A673 (cell line): Measurements from ENCODE around the gene LRIG3. TPM values are rescaled to one million over a fixed set of nuclear protein-coding genes. Genes with fewer than 3 reads are reported as not detected.

Source experiments
- BruUV-seq: library from RNA; stranded (reverse); fragments of 400-500 nt; replicated peaks from 2 replicates; lab custom pipeline; 2021; lab: Mats Ljungman, UMichigan
- CTCF ChIA-PET: fragments of 300-600 bp; sonication (Branson Sonifier 250); formaldehyde crosslinking; loops from one replicate; lab custom pipeline; 2022; ENCODE audit warnings: antibody characterized with exemption; lab: Charles Lee
- POLR2A ChIA-PET: fragments of 300-600 bp; sonication (Branson Sonifier 250); formaldehyde crosslinking; loops from one replicate; lab custom pipeline; 2022; ENCODE audit warnings: antibody characterized with exemption; ENCODE audit not compliant: low non-redundant PET; lab: Charles Lee
- DNase-seq: peaks from one replicate; pipeline ENCODE4 v3.0.0-alpha.2; 2015; ENCODE audit warnings: low spot score
- H3K27ac ChIP-seq: fragments of 200-600 bp; sonication (generic); 2 replicates; pipeline ENCODE4 v1.5.1; 2016; ENCODE audit warnings: mixed run types, low read depth, mild to moderate bottlenecking, mixed read lengths, antibody characterized with exemption, low read length; ENCODE audit not compliant: poor library complexity, severe bottlenecking
- H3K27me3 ChIP-seq: fragments of 200-600 bp; sonication (generic); replicated peaks from 2 replicates; pipeline ENCODE4 v1.6.1; 2017; ENCODE audit warnings: mixed run types, low read depth, mild to moderate bottlenecking, mixed read lengths, antibody characterized with exemption, low read length; ENCODE audit not compliant: insufficient read depth, poor library complexity
- H3K36me3 ChIP-seq: fragments of 200-600 bp; sonication (generic); 2 replicates; pipeline ENCODE4 v1.6.1; 2016; ENCODE audit warnings: mixed run types, mild to moderate bottlenecking, mixed read lengths, antibody characterized with exemption, low read length; ENCODE audit not compliant: insufficient read depth, poor library complexity, severe bottlenecking
- H3K4me1 ChIP-seq: fragments of 200-600 bp; sonication (generic); 2 replicates; pipeline ENCODE4 v1.6.1; 2017; ENCODE audit warnings: mixed run types, mild to moderate bottlenecking, mixed read lengths, antibody characterized with exemption, low read length; ENCODE audit not compliant: insufficient read depth, poor library complexity, severe bottlenecking
- H3K4me3 ChIP-seq: fragments of 200-600 bp; sonication (generic); 2 replicates; pipeline ENCODE4 v1.5.1; 2016; ENCODE audit warnings: low read depth, mixed run types, mild to moderate bottlenecking, mixed read lengths, low read length; ENCODE audit not compliant: poor library complexity, severe bottlenecking
- H3K9me3 ChIP-seq: fragments of 200-600 bp; sonication (generic); 2 replicates; pipeline ENCODE4 v1.6.1; 2016; ENCODE audit warnings: mixed run types, low read depth, mild to moderate bottlenecking, mixed read lengths, antibody characterized with exemption, low read length; ENCODE audit not compliant: poor library complexity, severe bottlenecking
- EZH2 ChIP-seq: fragments of 200-600 bp; sonication (generic); IDR thresholded peaks from 2 replicates; pipeline ENCODE4 v1.6.1; 2017; ENCODE audit warnings: borderline replicate concordance, low read depth, mild to moderate bottlenecking, mixed read lengths, antibody characterized with exemption, low read length; ENCODE audit not compliant: poor library complexity, severe bottlenecking
- intact Hi-C: fragments of 100-400 bp; cut with micrococcal nuclease; formaldehyde crosslinking; loops from one replicate; pipeline ENCODE4 v1.10.0; 2022; ENCODE audit not compliant: unreplicated experiment
- total RNA-seq: library from RNA; stranded (reverse); gene quantifications from 2 replicates; pipeline ENCODE4 v1.2.3, GENCODE V29; 2021
- TF ChIP-seq, protein P1 (sequence below): fragments of 300-800, 200-600 bp; sonication (generic); conservative IDR thresholded peaks from 2 replicates; pipeline ENCODE4 v1.5.1; 2017; ENCODE audit warnings: low read depth, mild to moderate bottlenecking, antibody characterized with exemption, low read length, moderate library complexity, mixed read lengths

Gene LRIG3
- total RNA-seq, 1 experiment from 2014 or later, result 13.4 TPM

DNA sequence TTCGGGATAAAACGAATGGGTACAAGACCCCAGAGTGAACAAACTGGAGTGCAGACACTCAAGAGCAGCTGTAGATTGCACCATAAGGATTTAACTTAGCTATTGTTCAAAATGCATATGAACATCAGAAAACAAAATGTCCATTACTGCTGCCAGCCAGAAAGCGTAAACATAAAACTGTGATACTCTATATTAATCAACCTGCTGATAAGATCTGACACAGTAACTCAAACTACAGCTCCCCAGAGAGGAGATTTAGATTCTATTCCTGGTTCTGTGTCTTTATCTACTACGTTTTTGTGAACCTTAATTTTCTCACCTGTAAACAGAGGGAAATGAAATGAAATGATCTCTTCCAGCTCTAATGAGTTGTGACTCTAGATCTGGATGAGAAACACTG lies 22.3 kb downstream of the LRIG3 start:
- Histone ChIP-seq H3K4me3 (no peak overlapping the region), H3K4me1 (peaks cover 11% of the 10 kb centered on the region), H3K36me3 (no peaks in the 10 kb centered on the region), H3K27ac (no peak overlapping the region), H3K9me3 (no peaks in the 10 kb centered on the region), H3K27me3 (no peaks in the 10 kb centered on the region)
- TF ChIP-seq EZH2, result no peak
- TF ChIP-seq, protein P1, sequence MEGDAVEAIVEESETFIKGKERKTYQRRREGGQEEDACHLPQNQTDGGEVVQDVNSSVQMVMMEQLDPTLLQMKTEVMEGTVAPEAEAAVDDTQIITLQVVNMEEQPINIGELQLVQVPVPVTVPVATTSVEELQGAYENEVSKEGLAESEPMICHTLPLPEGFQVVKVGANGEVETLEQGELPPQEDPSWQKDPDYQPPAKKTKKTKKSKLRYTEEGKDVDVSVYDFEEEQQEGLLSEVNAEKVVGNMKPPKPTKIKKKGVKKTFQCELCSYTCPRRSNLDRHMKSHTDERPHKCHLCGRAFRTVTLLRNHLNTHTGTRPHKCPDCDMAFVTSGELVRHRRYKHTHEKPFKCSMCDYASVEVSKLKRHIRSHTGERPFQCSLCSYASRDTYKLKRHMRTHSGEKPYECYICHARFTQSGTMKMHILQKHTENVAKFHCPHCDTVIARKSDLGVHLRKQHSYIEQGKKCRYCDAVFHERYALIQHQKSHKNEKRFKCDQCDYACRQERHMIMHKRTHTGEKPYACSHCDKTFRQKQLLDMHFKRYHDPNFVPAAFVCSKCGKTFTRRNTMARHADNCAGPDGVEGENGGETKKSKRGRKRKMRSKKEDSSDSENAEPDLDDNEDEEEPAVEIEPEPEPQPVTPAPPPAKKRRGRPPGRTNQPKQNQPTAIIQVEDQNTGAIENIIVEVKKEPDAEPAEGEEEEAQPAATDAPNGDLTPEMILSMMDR, result no peak
- CTCF ChIA-PET, result no interaction called here
- POLR2A ChIA-PET, result no interaction called here
- no TSS peak for BruUV-seq
- intact Hi-C loops, result no loop called here
- no peak for DNase-seq

DNA sequence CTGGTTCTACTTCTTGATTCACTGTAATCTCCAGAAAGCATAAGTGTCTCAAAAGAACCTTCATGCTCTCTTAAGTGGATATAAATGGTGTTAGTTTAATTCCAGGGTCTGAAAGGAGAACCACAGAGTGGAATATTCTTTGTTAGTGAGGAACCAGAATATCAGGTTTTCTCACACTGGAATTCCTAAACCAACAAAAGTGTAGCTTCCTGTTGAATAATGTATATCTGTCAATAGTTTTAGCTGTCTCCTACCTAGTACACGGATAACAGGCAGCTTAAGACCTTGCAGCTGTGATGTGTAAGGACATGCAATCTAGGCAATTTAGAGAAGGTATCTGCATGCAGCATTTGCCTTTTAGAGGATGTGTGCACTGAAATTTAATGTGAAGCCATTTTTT lies 24.0 kb downstream of the LRIG3 start:
- CTCF ChIA-PET, result interaction anchor here (0.6 kb wide), 1 partner anchor 1023 kb away, joined by 14 read pairs; no protein-coding TSS in a partner anchor

DNA sequence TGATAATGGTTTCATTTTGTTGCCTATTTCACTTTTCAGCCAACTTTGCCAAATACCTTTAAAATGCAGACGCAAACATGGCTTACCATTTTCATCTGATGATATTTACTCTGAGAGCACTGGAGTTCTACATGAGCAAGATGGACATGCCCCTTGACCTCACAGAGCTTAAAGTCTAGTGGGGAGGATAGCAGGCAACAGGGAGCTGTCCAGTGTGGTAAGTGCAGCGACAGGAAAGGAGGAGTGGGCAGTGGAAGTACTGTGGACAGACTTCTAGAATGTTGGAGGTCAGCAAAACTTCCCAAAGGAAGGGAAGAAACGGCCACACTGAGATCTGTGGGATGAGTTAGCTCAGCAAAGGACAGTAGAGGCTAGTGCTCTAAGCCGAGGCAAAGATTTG lies 25.3 kb downstream of the LRIG3 start:
- no TSS peak for BruUV-seq
- H3K27me3 ChIP-seq, result no peaks in the 10 kb centered on the region
- intact Hi-C loops, result no loop called here
- no peak for DNase-seq
- H3K36me3 ChIP-seq, result no peaks in the 10 kb centered on the region
- ChIA-PET POLR2A (no interaction called here), CTCF (no interaction called here)
- H3K27ac ChIP-seq, result no peak overlapping the region
- H3K4me1 ChIP-seq, result peaks cover 18% of the 10 kb centered on the region
- TF ChIP-seq, protein P1, result no peak
- no peak for TF ChIP-seq EZH2
- no peak overlapping the region for H3K4me3 ChIP-seq
- no peaks in the 10 kb centered on the region for H3K9me3 ChIP-seq

More for the DNA sequence above, 24.0 kb downstream of the LRIG3 start:
- no peak for DNase-seq
- POLR2A ChIA-PET, result no interaction called here
- no peaks in the 10 kb centered on the region for H3K27me3 ChIP-seq
- intact Hi-C loops, result no loop called here
- no TSS peak for BruUV-seq
- peaks cover 16% of the 10 kb centered on the region for H3K4me1 ChIP-seq
- H3K4me3 ChIP-seq, result no peak overlapping the region
- H3K9me3 ChIP-seq, result no peaks in the 10 kb centered on the region
- TF ChIP-seq EZH2, result no peak
- TF ChIP-seq, protein P1, result no peak
- no peak overlapping the region for H3K27ac ChIP-seq
- H3K36me3 ChIP-seq, result no peaks in the 10 kb centered on the region
